ENCODE measurements around the gene MTTP.
A peak's percentile ranks its signal among the peaks of the same experiment; 100 is the strongest.

Gene MTTP

DNA sequence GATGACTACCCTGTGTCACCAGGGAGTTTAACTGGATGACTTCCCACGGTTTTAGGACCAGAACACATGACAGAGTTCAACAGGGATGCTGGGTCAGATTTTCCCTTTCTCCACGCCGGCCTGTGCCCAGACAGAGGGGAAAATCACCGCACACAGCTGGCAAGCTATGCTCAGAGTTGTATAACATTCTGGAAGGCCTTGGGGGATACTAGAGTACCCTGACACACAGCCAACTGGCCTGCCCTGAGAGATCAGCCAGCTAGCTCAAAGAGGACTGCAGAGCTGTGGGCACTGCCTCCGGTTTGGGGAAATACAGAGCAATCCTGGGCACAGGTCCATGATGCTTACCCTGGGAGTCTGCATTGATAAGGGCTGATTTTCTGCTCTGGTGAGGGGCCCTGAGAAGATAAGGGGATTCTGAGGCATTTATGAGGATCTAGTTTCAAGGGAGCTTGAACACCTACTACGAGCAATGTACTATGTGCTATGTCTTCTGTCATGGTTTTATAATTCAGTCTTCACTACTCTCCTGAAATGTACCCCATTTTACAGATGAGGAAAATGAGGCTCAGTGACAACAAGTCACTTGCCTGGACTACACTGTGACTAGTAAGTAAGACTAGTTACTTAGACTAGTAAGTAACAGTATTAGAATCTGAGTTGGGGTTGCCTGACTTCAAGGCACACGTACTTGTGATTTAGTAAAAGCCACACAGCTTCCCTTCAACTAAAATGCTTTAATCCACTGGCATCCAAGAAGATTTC, 68.3 kb downstream of the MTTP start:
- no peak for FAIRE-seq

DNA sequence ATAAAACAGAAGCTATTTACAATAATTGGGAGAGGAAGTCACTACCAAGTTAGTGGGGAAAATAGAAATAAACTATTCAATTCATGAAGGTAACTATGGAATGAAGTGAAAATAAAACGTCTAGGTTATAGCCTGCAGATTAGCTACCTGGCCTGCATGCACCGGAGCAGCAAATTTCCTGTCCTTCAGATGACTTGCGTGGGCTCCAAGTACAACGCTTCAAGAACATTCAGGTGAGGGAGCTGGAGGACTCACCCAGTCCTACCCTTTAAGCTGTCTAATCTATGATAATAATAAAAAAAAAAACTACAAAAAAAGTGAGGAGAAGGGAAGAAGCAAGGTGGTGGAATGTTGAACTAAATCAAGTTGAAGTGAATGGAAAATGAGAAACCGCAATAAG, 69.8 kb downstream of the MTTP start:
- no peak for FAIRE-seq

DNA sequence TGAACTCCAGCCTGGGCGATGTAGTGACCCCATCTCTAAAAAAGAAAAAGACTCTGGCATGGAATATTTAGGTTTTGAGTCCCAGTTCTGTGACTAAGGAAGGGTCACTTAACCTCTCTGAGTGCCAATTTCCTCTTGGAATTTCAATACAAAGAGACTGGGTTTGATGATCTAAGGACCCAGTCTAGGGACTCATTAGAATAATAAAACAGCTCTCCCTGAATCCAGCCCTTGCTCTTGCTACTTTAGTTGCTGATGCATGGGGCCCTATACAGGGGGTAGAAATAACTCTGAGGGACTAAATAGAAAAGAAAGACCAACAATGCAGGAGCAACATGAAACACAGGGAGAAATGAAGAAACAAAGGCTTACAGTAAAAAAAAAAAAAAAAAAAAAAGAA, 70.4 kb downstream of the MTTP start:
- FAIRE-seq, result no peak

DNA sequence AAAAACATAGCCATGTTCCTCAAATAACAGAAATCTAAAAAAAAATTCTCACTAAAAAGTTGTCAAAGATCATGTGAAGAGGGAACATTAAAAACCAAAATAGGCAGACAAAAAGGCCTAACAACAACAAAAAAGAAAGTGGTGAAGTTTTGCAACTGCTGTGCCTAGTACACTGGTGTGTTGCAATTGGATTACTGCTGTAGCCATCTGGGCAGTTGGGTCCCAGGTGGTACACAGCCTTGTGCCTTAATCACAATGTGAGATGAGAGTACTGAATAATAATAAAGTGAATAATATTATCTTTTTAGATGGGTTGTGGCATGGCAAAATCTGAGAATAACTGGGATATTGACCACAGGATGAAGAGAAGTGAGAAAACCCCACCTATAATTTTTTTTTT, 71.0 kb downstream of the MTTP start:
- no peak for FAIRE-seq

DNA sequence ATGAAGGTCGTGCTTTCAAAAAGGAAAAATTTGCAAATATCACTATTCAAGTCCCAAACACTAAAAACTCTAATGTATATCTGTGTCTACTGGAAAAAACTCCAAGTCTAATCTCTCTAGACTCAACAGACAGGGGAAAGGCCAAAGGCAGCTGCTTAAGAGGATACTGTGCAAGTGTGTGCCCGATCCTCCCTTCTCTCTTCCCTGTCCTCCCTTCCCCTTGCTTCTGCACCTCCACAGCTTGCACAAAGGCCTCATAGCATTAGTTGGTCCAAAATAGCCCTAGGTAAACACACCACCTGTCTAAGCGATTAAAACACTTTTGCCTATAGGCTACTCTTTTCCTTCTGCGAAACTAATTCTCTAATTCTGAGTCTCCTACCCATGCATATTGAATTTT, 72.4 kb downstream of the MTTP start:
- no peak for FAIRE-seq

DNA sequence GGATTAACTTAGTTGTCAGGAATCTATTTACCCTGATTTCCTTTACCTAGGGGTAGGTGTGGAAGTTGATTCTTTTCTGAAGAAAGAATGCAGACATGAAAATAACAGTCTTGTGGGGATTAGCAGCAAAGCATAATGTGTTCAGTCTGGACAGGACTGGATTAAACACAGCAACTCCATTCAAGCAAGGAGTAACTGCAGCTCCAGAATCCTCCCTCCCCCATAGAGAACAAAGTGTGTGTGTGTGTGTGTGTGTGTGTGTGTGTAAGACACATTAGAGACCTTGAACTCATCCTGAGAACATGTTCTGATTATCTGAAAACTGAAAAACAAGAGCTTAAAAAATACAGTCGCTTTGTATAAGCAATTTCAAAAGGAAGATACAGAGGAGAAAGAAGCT, 73.7 kb downstream of the MTTP start:
- no peak for FAIRE-seq

DNA sequence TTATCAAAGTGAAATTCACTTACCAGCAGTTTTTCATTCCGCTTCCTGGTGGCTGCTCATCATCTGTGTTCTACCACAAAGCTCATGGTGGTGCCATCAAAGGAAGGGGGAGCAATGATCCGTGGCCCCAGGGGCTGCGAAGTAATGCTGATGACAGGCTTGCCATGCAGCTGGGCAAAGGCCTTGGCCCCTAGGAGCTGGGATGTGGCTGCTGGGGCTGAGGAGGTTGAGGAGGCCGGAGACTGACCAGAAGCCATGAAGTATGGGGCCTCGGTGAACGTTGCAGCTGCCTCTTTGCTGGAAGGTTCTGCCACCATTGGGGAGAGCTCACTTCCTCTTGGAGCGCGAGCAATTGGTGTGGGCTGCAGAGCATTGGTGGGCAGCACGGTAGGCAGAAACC, 74.6 kb downstream of the MTTP start:
- FAIRE-seq, result no peak

DNA sequence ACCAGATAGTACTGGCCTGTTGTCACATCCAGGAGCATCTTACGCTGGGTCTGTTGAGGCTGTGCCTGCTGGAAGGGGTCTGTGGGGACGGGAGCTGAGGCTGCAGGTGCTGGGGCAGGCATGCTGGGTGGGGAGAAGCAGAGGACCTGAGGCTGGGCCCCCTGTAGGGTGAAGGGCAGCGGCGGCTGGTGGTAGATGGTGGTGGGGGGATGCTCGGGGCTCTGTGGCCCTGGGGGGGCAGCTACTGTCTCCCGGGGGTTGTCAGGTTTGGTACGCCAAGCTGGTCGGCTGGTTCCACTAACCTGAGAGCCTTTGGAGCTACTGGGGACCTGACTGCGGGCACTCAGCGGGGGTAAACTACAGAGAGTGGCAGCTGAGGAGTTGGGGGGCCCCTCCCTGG, 75.2 kb downstream of the MTTP start:
- no peak for FAIRE-seq

DNA sequence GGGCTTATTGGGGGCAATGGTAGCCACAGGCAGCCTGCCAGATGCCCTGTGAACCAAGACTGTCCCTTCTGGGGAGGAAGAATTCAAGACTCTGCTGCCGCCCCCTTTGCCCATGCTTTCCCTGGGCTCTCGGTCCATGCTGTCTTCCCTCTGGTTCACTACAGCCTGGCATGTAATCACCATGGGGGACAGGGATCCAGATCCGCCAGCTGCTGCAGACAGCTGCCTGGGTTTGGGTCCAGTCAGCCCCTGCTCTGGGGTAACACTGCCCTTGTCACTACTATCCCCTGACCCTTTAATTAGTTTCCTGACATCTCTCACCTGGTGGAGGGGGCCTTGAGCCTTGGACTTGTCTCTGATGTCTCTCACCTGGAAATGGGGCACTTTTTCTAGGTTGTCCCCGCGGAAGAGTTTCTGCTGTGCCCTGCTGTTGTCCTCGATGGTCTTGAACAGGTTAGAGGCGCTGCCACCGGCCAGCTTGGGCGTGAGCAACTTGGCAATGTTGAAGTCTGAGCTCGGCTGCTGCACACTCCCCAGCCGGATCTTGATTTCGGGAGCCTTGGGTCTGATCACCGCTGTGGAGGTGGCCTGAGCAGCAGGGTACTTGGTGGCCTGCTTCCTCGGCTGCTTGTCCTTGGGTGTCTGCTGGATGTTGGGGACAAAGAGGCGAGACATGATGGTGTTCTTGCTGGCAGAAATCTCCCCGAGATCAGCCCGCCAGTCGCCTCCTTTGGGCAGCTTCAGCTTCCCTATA, 76.6 kb downstream of the MTTP start:
- no peak for FAIRE-seq

DNA sequence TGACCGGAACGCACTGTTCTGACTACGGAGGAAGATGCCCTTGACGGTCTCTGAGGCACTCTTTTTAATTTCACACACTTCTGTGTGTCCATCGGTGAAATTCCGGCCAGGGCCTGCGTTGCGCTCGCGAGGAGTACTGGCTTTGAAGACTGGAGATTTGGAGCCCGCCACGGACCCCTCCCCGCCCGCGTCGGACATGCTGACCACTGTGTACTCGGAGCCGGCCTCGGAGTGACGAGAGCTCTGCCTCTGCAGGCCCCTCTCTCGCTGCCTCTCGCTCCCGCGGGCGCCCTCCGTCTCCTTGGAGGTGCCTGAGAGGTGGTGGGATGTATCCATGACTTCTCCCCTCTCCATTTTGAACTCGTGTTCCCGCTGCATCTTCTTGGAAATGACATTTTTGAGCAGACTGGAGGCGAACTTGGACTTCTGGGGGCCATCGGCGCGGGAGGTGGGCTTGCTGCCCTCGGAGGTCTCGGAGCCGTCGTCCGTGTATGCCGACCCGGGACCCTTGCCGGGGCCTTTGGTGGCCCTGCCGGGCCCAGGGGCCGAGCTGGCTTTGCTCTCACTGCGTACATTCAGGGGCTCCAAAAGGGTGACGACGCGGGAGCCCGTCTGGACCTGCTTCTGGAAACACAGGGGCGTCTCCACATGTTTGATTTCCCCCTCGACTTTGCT, 77.3 kb downstream of the MTTP start:
- FAIRE-seq, result no peak

DNA sequence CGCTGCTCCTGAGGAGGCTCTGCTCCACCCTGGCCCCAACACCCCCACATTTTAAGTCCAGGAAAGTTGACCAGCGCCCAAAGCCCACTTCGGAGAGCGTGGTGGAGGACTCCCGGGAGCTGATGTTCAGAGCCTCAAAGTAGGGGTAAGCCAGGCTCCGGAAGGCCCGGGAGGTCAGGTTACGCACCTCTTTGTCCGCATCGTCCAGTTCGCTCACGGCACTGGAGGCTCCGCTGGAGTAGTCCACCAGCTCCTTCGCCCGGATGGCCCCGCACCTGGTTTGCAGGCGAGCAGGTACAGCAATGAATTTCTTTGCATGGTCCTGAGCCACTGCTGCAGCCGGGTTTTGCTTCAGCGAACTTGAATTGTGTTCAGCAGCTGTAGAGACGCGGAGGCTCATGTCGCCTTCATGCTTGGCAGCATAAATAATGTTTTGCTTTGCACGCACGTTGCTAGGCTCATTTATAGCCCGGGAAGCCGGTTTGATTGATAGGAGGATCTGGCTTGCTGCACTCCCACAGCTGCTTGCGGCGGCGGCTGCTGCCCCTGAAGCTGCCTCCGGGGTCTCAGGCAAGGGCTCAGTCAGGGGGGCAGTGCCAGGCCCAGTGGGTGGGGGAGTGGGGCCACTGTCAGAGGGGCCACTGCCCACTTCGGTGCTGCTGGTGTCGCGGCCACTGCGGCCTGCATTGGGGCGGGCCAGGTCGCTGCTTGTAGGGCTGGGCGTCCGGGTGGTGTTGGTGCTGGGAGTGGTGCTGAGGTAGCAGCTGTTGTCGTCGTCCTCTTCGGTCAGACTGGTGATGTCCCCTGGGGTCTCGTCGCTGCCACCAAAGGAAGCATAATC, 78.2 kb downstream of the MTTP start:
- FAIRE-seq, result no peak

DNA sequence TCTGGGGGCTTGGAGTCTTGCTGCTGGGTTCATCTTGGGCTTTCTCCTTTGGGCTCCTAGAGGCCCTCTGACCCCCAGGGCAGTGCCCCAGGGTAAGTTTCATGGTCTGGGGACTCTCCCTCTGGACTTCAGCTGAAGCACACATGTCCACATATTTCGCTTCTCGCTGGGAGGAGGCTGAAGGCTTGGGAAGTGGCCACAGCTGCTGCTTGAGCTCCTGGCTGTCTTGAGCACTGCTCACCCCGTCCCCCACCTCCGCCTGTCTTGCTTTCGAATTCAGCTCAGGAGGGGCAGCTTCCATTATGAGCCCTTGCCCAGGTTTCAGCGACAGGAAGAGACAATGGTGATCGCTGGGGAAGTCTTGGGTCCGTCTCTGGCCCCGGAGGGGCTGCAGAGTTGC, 79.3 kb downstream of the MTTP start:
- no peak for FAIRE-seq

DNA sequence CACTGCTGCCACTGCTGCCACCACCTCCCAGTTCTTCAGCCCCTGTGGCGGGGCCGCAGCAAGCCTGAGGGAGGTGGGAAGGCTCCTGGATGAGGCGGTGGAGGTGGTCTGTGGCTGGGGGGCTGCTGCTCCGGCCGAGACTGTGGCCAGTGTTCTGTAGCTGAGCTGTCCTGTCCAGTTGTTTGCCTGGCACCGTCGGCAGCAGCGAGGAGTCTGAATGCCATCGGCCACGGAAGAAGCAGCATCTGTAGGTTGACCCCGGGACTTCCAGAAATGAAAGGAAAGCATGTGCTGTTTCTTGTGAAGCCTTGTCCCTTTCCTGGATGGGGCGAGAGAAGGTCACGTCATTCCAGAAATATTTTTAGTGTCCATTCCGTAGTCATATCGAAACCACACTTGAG, 79.7 kb downstream of the MTTP start:
- no peak for FAIRE-seq

DNA sequence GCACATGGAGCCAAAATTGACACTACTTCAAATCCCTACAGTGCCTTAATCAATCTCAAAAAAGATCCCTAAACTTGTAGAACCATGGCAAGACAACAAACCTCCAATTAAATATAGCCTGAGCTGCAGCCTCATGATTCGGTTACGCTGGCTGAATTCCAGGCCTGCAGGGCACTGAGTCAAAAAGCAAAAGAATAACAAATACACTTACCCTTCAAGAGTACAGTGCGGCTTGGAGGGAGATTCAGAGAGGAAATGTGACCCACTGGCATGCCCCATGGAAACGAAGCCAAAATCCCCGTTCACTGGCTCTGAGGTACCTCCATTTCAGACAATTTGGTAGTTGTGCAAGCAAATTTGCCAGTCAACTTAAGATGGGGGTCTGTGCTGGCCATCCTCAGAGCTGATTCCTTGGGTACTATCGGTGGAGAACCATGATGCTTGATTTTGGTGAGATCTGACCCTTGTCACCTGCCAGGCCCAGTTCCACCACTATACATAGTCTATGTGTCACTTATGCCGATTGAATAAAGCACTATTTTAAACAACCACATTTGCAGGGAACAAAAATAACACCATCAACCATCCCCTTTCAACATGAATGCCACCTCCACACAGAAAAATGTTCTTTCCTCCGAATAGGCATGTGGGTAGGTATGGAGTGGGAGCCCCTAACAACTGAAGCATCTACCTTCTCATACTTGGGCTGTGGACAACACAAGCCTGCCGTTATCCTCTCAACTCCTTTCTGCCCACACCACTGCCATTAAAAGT, 80.9 kb downstream of the MTTP start:
- FAIRE-seq, result no peak

DNA sequence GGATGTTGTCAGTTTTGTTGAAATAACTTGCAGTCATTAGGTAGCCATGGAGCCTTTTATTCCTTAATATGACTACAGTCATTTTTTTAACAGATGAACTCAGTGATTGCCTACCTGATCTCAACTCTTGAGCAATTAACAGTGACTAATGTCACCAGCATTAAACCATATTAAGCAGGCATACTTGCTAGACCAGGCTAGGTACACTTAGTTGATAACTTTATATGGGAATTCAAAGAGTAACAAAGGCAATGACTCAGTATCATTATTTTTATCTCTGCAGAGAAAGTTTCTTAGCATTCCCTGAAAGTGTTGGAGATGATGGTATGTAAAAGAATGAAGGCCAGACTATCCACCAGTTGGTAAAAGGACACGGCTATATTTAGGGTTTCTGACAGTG, 83.2 kb downstream of the MTTP start, which contains the start of gene C4orf54:
C4orf54 (minus strand) TSS at position 31 of the 400 bp plus-strand sequence. CDS start 3,180 bp downstream, outside the sequence.
- FAIRE-seq, result no peak

DNA sequence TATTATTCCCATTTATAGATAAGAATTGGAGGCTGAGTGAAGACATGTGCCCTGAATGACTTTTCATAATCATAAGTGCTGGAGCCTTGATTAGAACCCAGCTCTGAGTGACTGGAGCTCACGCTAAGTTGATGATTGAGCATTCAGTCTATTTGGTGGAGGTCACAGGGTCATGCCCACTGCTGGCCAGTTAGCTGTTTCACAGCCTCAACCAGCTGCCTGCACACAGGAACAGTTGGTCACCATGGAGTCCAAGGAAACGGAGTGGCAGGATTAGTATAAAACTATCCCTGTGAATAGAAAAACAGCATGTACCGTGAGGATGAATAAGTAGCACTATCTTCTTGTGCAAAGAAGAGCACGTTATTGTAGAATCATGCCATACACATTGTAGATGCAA, 84.0 kb downstream of the MTTP start:
- no peak for FAIRE-seq

DNA sequence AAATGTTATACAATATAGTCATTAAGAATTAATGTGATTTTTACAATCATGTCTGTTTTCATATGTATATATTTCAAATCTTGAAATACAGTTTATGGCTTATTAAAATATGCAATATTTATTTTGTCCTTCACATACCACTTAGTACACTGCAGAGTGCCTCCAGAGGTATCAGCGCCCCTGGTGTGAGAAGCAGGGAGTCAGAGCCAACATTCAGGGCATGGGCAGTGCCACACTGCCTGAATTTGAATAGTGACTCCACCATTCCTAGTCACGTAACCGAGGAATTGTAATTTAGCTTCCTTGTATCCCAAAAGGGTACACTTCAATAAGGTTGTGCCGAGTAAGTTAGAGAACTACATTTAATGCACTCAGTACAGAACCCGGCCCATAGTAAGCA, 87.3 kb downstream of the MTTP start:
- FAIRE-seq, result no peak

DNA sequence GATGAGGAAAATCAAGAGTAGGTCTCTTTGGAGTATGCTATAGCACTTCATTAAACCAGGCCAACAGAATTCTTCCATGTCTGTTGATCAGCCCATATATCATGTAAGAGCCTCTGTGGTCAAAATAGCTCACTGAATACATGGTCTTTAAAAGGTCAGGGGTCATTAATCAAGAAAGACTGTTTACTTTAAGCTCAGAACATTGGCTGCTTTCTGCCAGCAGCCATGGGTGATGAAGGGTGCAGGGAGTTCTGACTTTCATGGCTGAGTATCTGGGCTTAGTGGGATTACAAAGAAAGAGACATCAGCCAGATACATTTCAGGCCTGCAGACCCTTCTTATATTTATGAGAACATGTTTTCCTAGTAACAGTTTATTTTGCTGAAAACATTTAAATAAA, 90.1 kb downstream of the MTTP start:
- FAIRE-seq, result no peak

DNA sequence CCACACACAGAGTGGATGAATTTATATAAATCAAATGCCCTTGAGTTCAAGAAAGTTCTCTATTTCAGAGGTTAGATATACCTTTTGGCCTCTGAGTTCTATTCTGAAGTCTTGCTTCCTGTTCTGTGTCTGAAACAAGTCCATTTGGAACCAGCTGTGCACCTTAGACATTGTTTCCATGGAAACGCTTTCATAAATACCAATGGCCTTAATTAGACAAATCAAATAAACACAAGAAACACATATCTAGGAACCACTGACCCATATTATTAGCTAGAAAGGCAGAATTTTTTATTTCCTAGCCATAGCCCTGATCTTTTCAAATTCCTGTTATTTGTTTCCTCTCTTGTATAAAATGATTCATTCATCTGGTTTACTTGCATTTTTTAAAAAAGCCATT, 91.4 kb downstream of the MTTP start:
- peak; percentile 41 for FAIRE-seq

DNA sequence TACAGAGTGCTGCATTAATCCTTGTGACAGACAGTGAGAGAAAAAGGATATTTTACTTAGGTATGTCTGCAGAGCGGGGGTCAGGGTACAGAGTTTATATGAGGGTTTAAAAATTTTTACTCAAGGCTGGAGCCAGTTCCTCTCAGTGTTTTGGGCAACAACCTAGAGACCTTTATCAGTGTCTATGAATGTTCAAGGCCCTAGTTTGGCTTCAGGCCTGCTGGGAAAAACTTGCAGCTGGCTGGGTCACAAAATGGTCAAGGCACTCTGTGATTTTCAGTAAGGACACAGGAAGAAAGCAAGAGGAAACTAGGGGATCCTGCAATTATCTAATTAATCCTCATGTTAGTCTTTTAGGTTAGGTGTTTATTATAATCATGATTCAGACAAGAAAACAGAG, 93.8 kb downstream of the MTTP start:
- FAIRE-seq, result no peak

DNA sequence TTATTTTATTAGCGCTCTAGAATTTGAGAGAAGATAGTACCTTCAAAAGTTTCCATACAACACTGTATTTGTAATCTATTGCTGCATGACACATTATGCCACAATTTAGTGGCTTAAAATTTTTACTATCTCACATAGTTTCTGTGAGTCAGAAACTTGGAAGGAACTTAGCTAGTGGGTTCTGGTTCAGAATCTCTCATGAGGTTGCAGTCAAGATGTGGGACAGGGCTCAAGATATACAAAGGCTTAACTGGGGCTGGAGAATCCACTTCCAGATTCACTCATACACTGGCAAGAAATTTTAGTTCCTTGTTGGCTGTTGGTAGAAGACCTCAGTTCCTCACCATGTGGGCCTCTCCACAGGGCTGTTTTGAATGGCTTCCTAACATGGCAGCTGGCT, 94.5 kb downstream of the MTTP start:
- no peak for FAIRE-seq

DNA sequence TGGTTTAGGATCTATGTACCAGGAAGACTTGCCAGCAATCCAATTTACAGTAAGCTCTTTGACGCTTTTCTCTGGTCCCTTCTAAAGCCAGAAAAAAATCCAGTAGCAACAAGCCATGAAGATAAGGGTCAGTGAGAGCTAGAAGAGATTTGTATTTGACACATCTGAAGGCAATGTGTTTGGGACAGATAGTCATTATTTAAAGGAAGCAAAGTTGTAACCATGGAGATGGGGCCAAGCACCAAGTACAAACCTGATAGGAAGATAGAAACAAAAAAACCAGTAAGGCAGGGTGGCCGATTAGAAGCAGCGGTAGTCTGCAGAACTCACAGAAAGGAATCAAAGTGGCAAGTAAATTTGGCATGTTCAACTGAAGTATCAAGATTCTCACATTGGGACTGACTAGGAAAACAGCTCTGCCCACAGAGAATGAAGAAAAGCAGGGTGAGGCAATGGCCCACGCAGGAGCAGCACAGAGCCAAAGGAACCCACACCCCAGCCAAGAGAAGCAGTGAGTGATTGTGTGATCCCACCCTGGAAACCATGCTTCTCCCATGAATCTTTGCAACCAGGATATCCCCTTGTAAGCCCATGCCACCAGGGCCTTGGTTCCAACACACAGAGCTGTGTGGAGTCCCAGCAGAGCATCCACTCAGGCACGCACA, 95.9 kb downstream of the MTTP start:
- FAIRE-seq, result no peak
